Memory B cell (primary cell): Measurements from ENCODE around the gene SFXN1.
"Not testable (repeated sequence)": the region's sequence is repeated elsewhere in the genome, so short reads cannot be mapped to it uniquely, and the experiment has no call there.

Source experiments
- ATAC-seq: fragments of 150-1000 bp; cut with Tn5 transposase; 2 replicates; pipeline ENCODE4 v1.10.0; 2021; ENCODE audit warnings: low read depth, mild to moderate bottlenecking, moderate library complexity
- DNase-seq, 2 donors: peaks; one replicate each; pipeline ENCODE4 v3.0.0; 2022; ENCODE audit warnings: low spot score in 2 of 2
- H3K27ac Mint-ChIP-seq: one replicate; pipeline ENCODE4 v1.8.0; 2022; ENCODE audit warnings: mild to moderate bottlenecking, moderate library complexity, mixed read lengths
- H3K27me3 Mint-ChIP-seq: one replicate; pipeline ENCODE4 v1.8.0; 2022; ENCODE audit warnings: mixed read lengths
- H3K36me3 Mint-ChIP-seq: one replicate; pipeline ENCODE4 v1.8.0; 2022; ENCODE audit warnings: mild to moderate bottlenecking, mixed read lengths
- H3K4me1 Mint-ChIP-seq: one replicate; pipeline ENCODE4 v1.8.0; 2022; ENCODE audit warnings: mixed read lengths
- H3K4me3 Mint-ChIP-seq: one replicate; pipeline ENCODE4 v1.8.0; 2022; ENCODE audit warnings: mild to moderate bottlenecking, moderate library complexity, mixed read lengths
- H3K9me3 Mint-ChIP-seq: one replicate; pipeline ENCODE4 v1.8.0; 2022; ENCODE audit warnings: mixed read lengths

SFXN1 gene

DNA sequence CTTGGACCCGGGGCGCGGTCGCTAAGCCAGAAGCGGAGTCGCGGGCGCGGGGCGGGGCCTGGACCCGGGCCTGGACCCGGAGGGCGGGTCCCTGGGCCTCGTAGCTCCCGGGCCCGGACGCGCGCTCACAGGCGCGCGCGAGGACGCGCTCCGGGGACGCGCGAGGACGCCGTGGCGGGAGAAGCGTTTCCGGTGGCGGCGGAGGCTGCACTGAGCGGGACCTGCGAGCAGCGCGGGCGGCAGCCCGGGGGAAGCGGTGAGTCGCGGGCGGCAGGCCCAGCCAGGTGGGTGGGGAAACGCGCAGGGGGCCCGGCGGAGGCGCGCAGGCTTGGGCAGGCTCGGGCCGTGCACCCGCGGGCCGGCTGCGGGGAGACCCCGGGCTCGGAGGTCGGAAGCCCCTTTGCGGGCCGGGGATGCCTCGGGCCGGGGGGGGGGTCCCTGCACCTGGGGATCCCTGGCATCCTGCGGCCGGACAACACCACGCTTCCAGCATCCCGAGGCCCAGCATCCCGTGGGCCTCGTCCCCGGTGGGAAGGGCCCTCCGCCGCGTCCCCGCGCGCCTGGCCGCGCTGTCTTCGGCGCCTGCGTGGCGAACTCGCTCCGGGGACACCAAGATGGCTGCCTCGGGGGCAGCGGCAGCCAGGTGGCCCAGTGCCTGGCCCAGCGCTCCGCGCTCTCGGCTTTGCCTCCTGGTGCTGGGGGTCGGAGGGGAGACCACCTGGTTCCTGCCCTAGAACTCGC is at the start of gene SFXN1:
Gene SFXN1, plus strand, starts transcription at position 177 of the 741 bp plus-strand sequence. CDS start 13,544 bp downstream, outside the sequence.
- peaks cover 4% of the 10 kb centered on the region for H3K27me3 Mint-ChIP-seq
- peaks cover 5% of the 10 kb centered on the region for H3K36me3 Mint-ChIP-seq
- H3K4me3 Mint-ChIP-seq, result peak within 1 kb of the TSS; percentile 98
- H3K4me1 Mint-ChIP-seq, result peaks cover 29% of the 10 kb centered on the region
- H3K27ac Mint-ChIP-seq, result peak within 1 kb of the TSS; percentile 92
- ATAC-seq, result peak; percentile 84
- peak; percentile 65 to 71 for DNase-seq
- H3K9me3 Mint-ChIP-seq, result no peaks in the 10 kb centered on the region

DNA sequence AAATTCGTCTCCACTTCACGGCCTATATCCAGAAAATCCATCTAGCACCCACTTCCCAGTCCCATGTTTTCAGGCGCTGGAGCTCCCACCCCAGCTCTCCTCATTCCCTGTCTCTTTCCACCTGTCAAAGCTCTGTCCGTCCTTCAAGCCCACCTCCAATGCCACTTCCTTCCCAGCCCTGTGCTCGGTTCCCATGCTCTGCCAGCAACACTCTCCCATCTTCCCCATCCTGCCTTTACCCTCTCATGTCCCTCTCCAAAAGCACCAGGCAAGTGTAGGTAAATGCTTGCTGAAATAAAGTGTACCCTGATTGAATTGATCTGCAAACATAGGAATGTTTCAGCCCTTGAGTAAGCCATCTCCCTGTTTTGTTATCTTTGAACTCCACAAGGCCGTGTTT is 43.6 kb upstream of the SFXN1 start:
- Mint-ChIP-seq H3K27me3 (peaks cover 17% of the 10 kb centered on the region), H3K4me1 (no peaks in the 10 kb centered on the region), H3K9me3 (no peaks in the 10 kb centered on the region), H3K4me3 (no peak overlapping the region), H3K27ac (no peak overlapping the region), H3K36me3 (no peaks in the 10 kb centered on the region)
- ATAC-seq, result no peak
- DNase-seq, result no peak

DNA sequence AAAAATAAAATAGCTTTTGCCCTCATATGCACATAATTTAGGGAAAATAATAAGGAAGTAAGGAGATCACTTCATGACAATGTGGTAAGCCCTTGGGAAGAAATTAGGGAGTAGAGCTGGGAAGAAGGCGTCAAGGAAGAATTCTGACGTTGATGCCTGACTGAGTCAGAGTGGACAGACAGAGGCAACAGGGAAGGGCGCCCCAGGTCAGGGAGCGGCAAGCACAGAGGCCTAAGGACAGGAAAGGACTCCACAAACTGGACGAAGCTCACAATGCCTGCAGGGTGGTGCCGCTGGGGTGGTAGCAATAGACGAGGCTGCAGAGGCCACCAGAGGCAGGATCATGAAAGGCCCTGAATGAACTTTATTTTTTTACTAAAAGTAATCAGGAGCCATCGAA is 42.0 kb upstream of the SFXN1 start:
- ATAC-seq (no peak), DNase-seq (no peak)
- H3K9me3 Mint-ChIP-seq, result no peaks in the 10 kb centered on the region
- no peak overlapping the region for H3K4me3 Mint-ChIP-seq
- no peaks in the 10 kb centered on the region for H3K4me1 Mint-ChIP-seq
- H3K27ac Mint-ChIP-seq, result no peak overlapping the region
- no peaks in the 10 kb centered on the region for H3K36me3 Mint-ChIP-seq
- peaks cover 16% of the 10 kb centered on the region for H3K27me3 Mint-ChIP-seq

- Mint-ChIP-seq H3K27ac (no peak overlapping the region), H3K36me3 (no peaks in the 10 kb centered on the region), H3K27me3 (peaks cover 30% of the 10 kb centered on the region), H3K4me1 (no peaks in the 10 kb centered on the region), H3K4me3 (no peak overlapping the region), H3K9me3 (no peaks in the 10 kb centered on the region)
- ATAC-seq (no peak), DNase-seq (no peak)
Measured at GRCh38 chr5:175438234-175438857, 40.0 kb upstream of the SFXN1 start.

DNA sequence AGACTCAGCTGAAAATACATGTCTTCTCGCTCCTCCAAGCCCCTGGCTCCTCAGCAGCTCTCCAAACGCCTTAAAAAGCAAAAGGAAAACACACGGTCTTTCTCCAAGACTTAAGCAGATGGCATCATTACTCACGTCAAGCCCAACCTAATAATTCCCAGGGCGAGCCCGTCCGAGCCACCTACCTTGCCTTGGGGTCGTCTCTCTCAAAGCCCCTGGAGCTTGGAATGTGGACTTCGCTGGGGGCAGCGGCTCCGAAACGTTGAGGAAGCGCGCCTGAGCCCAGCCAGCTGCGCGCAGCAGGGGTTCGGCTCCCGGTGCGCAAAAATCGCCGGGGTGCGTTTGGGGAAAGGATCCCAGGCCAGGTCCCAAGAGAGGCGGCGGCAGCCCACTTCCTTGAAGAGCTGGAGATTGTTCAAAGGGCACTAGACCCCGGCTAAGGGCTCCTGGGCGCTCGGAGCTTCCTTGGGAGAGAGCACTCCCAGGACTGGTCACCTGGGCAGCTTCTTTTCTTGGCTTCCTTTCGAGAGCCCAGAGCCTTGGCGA is 34.8 kb upstream of the SFXN1 start:
- no peaks in the 10 kb centered on the region for H3K36me3 Mint-ChIP-seq
- H3K4me3 Mint-ChIP-seq, result no peak overlapping the region
- no peak for ATAC-seq
- H3K27me3 Mint-ChIP-seq, result peaks cover 27% of the 10 kb centered on the region
- DNase-seq, result no peak
- H3K4me1 Mint-ChIP-seq, result peaks cover 2% of the 10 kb centered on the region
- H3K27ac Mint-ChIP-seq, result no peak overlapping the region
- no peaks in the 10 kb centered on the region for H3K9me3 Mint-ChIP-seq

GRCh38 chr5:175444060-175444904 is 34.1 kb upstream of the SFXN1 start, which contains the start of gene DRD1:
TSS of gene DRD1 (minus strand) at chr5:175444182. CDS start at chr5:175443099, 1,083 bp downstream.
- Mint-ChIP-seq H3K9me3 (no peaks in the 10 kb centered on the region), H3K27ac (no peak within 1 kb of the TSS), H3K36me3 (no peaks in the 10 kb centered on the region), H3K27me3 (peaks cover 27% of the 10 kb centered on the region), H3K4me3 (peak within 1 kb of the TSS; percentile 60), H3K4me1 (peaks cover 2% of the 10 kb centered on the region)
- DNase-seq, result peak; percentile 9 to 30
- ATAC-seq, result peak; percentile 43

DNA sequence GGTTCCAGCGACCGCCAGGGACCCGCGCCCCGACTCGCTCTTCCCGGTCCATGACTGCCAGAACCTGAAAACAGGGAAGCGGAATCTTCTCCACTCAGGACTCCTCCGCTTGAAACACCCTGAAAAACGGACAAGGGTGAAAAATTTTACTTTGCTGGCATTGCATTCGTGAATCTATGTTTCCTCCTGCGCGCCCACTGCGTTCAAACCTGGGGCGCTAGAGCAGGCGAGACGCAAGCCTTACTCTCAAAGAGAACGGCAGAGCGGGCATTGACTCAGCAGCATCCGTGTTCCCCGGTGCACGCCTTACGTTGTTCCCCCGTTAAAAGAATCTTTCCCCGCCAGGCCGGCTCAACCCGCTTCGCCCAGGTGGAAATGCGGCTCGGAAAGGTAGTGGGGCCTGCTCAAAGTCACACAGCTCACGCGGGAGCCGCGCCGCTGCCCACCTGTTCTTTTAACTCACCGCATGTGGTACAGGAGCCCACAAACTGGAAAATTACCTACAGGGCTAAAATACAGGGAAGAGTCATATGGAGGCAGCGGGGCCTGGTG is 33.4 kb upstream of the SFXN1 start:
- DNase-seq, result no peak
- peaks cover 2% of the 10 kb centered on the region for H3K4me1 Mint-ChIP-seq
- peak overlapping the region; percentile 60 for H3K4me3 Mint-ChIP-seq
- H3K36me3 Mint-ChIP-seq, result no peaks in the 10 kb centered on the region
- peaks cover 27% of the 10 kb centered on the region for H3K27me3 Mint-ChIP-seq
- no peak overlapping the region for H3K27ac Mint-ChIP-seq
- no peaks in the 10 kb centered on the region for H3K9me3 Mint-ChIP-seq
- no peak for ATAC-seq

DNA sequence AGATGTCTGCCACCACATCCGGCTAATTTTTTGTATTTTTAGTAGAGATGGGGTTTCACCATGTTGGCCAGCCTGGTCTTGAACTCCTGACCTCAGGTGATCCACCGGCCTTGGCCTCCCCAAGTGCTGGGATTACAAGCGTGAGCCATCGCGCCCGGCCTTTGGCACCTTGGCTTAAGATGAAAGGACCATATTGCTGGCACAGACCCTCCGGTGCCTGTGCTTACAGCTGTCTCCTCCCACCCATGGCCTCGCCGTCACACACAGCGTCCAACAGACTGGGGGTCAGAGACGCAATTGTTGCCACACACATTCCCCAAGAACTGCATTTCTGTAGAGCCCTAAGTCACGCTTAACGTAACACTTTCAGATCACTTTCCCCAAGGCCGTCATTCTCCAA is 32.0 kb upstream of the SFXN1 start:
- DNase-seq, H3K4me3 Mint-ChIP-seq, H3K9me3 Mint-ChIP-seq, H3K27ac Mint-ChIP-seq, ATAC-seq, H3K36me3 Mint-ChIP-seq, H3K4me1 Mint-ChIP-seq: not testable (repeated sequence)
- H3K27me3 Mint-ChIP-seq, result peaks cover 32% of the 10 kb centered on the region

DNA sequence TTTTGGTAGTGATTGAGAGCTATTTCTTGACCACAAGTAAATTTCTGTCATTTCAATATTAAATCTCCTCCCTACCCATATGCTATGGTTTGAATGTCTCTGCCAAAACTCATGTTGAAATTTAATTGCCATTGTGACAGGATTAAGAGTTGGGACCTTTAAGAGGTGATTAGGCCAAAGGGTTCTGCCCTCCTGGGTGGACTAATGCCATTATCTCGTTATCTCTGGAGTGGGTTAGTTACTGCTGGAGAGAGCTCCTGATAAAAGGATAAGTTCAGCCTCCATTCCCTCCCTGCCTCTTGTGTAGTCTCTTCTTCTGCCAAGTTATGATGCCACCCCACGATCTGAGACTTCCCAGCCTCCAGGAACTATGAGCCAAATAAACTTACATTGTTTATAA is 30.8 kb upstream of the SFXN1 start:
- peaks cover 2% of the 10 kb centered on the region for H3K4me1 Mint-ChIP-seq
- no peak for ATAC-seq
- no peak for DNase-seq
- H3K9me3 Mint-ChIP-seq, result no peaks in the 10 kb centered on the region
- peaks cover 26% of the 10 kb centered on the region for H3K27me3 Mint-ChIP-seq
- no peak overlapping the region for H3K27ac Mint-ChIP-seq
- no peak overlapping the region for H3K4me3 Mint-ChIP-seq
- H3K36me3 Mint-ChIP-seq, result no peaks in the 10 kb centered on the region

GRCh38 chr5:175448276-175448675 is 30.1 kb upstream of the SFXN1 start:
- H3K4me3 Mint-ChIP-seq, result no peak overlapping the region
- ATAC-seq (no peak), DNase-seq (no peak)
- peaks cover 27% of the 10 kb centered on the region for H3K27me3 Mint-ChIP-seq
- peaks cover 2% of the 10 kb centered on the region for H3K4me1 Mint-ChIP-seq
- no peaks in the 10 kb centered on the region for H3K36me3 Mint-ChIP-seq
- H3K9me3 Mint-ChIP-seq, result no peaks in the 10 kb centered on the region
- H3K27ac Mint-ChIP-seq, result no peak overlapping the region

DNA sequence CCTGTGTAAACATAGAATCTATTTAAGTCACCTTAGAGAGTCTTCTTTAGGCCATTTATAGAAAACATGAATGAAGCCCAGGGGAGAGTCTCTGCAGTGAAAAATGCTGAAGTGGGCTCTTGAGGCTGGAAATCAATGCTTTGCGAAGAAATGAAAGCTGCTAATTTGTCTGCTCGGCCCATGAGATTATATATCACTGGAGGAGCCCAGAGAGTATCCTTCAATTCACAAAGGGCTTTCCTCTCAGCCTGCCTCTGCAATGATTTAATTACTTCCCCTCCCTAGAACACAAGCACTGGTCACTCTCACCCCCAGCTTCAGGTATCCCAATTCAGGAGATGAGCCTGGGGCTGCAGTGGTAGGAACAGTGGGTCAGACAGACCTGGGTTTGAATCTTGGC is 26.2 kb upstream of the SFXN1 start:
- Mint-ChIP-seq H3K36me3 (no peaks in the 10 kb centered on the region), H3K27ac (no peak overlapping the region), H3K4me3 (no peak overlapping the region), H3K9me3 (no peaks in the 10 kb centered on the region), H3K4me1 (no peaks in the 10 kb centered on the region), H3K27me3 (peaks cover 32% of the 10 kb centered on the region)
- ATAC-seq, result no peak
- DNase-seq, result no peak

DNA sequence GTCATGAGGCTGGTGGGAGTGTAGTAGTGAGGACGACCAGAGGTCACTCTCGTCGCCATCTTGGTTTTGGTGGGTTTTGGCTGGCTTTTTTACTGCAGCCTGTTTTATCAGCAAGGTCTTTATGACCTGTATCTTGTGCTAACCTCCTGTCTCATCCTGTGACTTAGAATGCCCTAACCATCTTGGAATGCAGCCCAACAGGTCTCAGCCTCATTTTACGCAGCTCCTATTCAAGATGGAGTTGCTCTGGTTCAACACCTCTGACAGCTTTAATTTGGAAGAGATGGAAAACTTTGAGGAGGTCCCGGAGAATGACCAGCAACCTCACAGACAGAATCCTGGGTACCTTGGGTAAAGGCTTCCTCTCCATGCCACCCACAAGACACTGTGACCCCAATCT is 24.0 kb upstream of the SFXN1 start:
- DNase-seq, H3K27ac Mint-ChIP-seq, H3K4me3 Mint-ChIP-seq, ATAC-seq, H3K36me3 Mint-ChIP-seq, H3K4me1 Mint-ChIP-seq, H3K9me3 Mint-ChIP-seq: not testable (repeated sequence)
- peaks cover 26% of the 10 kb centered on the region for H3K27me3 Mint-ChIP-seq

DNA sequence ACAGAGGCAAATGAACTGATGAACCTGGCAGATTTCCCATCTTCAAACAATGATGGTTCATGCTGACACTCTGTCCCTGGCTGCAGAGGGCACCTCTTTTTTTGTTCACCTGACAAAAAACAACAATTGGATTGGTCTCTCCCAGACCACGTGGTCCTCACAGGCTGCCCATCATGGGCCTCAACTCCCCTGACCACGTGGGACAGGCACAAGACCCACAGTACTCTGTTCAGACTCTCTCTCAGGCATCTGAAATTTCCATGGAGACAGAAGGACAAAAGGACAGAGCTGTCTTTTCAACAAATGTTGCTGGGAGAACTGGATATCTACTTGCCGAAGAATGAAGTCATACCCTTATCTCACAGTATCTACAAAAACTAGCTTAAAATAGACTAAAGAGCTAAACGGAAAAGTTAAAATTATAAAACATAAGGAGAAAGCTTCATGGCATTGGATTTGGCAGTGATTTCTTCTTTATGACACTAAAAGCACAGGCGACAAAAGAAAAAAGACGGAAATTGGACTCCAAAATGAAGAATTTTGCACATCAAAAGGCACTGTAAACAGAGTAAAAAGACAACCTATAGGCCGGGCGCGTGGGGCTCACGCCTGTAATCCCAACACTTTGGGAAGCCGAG is 22.1 kb upstream of the SFXN1 start:
- ATAC-seq (no peak), DNase-seq (no peak)
- Mint-ChIP-seq H3K27ac (no peak overlapping the region), H3K9me3 (no peaks in the 10 kb centered on the region), H3K4me1 (no peaks in the 10 kb centered on the region), H3K4me3 (no peak overlapping the region), H3K27me3 (peaks cover 23% of the 10 kb centered on the region), H3K36me3 (no peaks in the 10 kb centered on the region)
